Adrenal gland (tissue), 5 donors: Measurements from ENCODE around the gene ARMC9.

Experiments used
- POLR2A ChIP-seq, 2 donors: fragments of 450-650 bp; IDR thresholded peaks; one replicate each; pipeline ENCODE4 v1.6.1; 2017; ENCODE audit warnings: antibody characterized with exemption in 2 of 2, mild to moderate bottlenecking in 2 of 2, moderate library complexity in 1 of 2
- TF ChIP-seq, protein P1 (sequence below), 6 experiments: fragments of 450-650 bp in 4 of 6; fragments of 200-600 bp in 2 of 6; sonication (generic) in 1 of 6; IDR thresholded peaks; 1 replicate in 5 of 6; 2 replicates in 1 of 6; pipeline versions ENCODE4 v1.5.1 to v1.8.0; 2016 to 2021; ENCODE audit warnings: antibody characterized with exemption in 6 of 6, mild to moderate bottlenecking in 2 of 6, moderate library complexity in 1 of 6
- donor health status: DM: no; HTN: no; CAD: no.

- TF ChIP-seq, protein P1, sequence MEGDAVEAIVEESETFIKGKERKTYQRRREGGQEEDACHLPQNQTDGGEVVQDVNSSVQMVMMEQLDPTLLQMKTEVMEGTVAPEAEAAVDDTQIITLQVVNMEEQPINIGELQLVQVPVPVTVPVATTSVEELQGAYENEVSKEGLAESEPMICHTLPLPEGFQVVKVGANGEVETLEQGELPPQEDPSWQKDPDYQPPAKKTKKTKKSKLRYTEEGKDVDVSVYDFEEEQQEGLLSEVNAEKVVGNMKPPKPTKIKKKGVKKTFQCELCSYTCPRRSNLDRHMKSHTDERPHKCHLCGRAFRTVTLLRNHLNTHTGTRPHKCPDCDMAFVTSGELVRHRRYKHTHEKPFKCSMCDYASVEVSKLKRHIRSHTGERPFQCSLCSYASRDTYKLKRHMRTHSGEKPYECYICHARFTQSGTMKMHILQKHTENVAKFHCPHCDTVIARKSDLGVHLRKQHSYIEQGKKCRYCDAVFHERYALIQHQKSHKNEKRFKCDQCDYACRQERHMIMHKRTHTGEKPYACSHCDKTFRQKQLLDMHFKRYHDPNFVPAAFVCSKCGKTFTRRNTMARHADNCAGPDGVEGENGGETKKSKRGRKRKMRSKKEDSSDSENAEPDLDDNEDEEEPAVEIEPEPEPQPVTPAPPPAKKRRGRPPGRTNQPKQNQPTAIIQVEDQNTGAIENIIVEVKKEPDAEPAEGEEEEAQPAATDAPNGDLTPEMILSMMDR (IDR thresholded peaks at IDR 0.05): no peak
- no peak for TF ChIP-seq POLR2A (IDR thresholded peaks at IDR 0.05)
These were observed 222.7 kb downstream of the ARMC9 start for GRCh38 chr2:231421051-231421580.
